HEK293 (cell line): ENCODE measurements around the gene TNFRSF9.

Experiments used
- GFI1B ChIP-seq: fragments of 450-650 bp; formaldehyde crosslinking; IDR thresholded peaks from 2 replicates; pipeline ENCODE4 v1.5.1; 2016; ENCODE audit warnings: missing biosample characterization, missing genetic modification characterization
- KLF9 ChIP-seq: fragments of 450-650 bp; formaldehyde crosslinking; IDR thresholded peaks from 2 replicates; pipeline ENCODE4 v1.5.1; 2016; ENCODE audit warnings: missing biosample characterization, missing genetic modification characterization, low read depth
- MZF1 ChIP-seq: fragments of 450-650 bp; formaldehyde crosslinking; IDR thresholded peaks from 2 replicates; pipeline ENCODE4 v1.5.1; 2017; ENCODE audit warnings: missing biosample characterization, missing genetic modification characterization, borderline replicate concordance
- PRDM10 ChIP-seq: fragments of 450-650 bp; formaldehyde crosslinking; IDR thresholded peaks from 2 replicates; pipeline ENCODE4 v1.5.1; 2016; ENCODE audit warnings: missing biosample characterization, missing genetic modification characterization
- REPIN1 ChIP-seq: fragments of 450-650 bp; formaldehyde crosslinking; IDR thresholded peaks from 2 replicates; pipeline ENCODE4 v1.5.1; 2017; ENCODE audit warnings: missing biosample characterization, missing genetic modification characterization, low read depth
- SALL2 ChIP-seq: fragments of 450-650 bp; formaldehyde crosslinking; IDR thresholded peaks from 2 replicates; pipeline ENCODE4 v1.5.0; 2017; ENCODE audit warnings: missing biosample characterization, mild to moderate bottlenecking, missing genetic modification characterization, borderline replicate concordance
- SETDB1 ChIP-seq: IDR thresholded peaks from one replicate; pipeline ENCODE4 v1.6.1; 2017; ENCODE audit warnings: mild to moderate bottlenecking, low read length, moderate library complexity, mixed read lengths; ENCODE audit not compliant: insufficient read length
- ZBTB10 ChIP-seq: fragments of 450-650 bp; formaldehyde crosslinking; IDR thresholded peaks from 2 replicates; pipeline ENCODE4 v1.5.1; 2016; ENCODE audit warnings: missing biosample characterization, missing genetic modification characterization
- ZEB2 ChIP-seq: fragments of 450-650 bp; formaldehyde crosslinking; IDR thresholded peaks from 2 replicates; pipeline ENCODE4 v1.5.1; 2016; ENCODE audit warnings: missing biosample characterization, missing genetic modification characterization
- ZFP3 ChIP-seq: fragments of 450-650 bp; formaldehyde crosslinking; IDR thresholded peaks from 2 replicates; pipeline ENCODE4 v1.5.1; 2016; ENCODE audit warnings: low read depth, missing biosample characterization, missing genetic modification characterization
- ZNF155 ChIP-seq: fragments of 450-650 bp; formaldehyde crosslinking; IDR thresholded peaks from 2 replicates; pipeline ENCODE4 v1.5.1; 2016; ENCODE audit warnings: missing biosample characterization, missing genetic modification characterization
- ZNF16 ChIP-seq: fragments of 450-650 bp; formaldehyde crosslinking; IDR thresholded peaks from 2 replicates; pipeline ENCODE4 v1.5.1; 2016; ENCODE audit warnings: low read depth, missing biosample characterization, missing genetic modification characterization
- ZNF18 ChIP-seq: fragments of 450-650 bp; formaldehyde crosslinking; IDR thresholded peaks from 2 replicates; pipeline ENCODE4 v1.5.1; 2016; ENCODE audit warnings: missing biosample characterization, missing genetic modification characterization
- ZNF24 ChIP-seq: fragments of 450-650 bp; formaldehyde crosslinking; IDR thresholded peaks from 2 replicates; pipeline ENCODE4 v1.5.1; 2016; ENCODE audit warnings: missing biosample characterization, missing genetic modification characterization
- ZNF280C ChIP-seq: fragments of 450-650 bp; formaldehyde crosslinking; IDR thresholded peaks from 2 replicates; pipeline ENCODE4 v1.5.1; 2016; ENCODE audit warnings: missing biosample characterization, missing genetic modification characterization
- ZNF391 ChIP-seq: fragments of 450-650 bp; formaldehyde crosslinking; IDR thresholded peaks from 2 replicates; pipeline ENCODE4 v1.5.1; 2016; ENCODE audit warnings: low read depth, missing biosample characterization, missing genetic modification characterization, borderline replicate concordance
- ZNF548 ChIP-seq: fragments of 450-650 bp; formaldehyde crosslinking; IDR thresholded peaks from 2 replicates; pipeline ENCODE4 v1.5.1; 2016; ENCODE audit warnings: missing biosample characterization, missing genetic modification characterization
- ZNF555 ChIP-seq: fragments of 450-650 bp; formaldehyde crosslinking; conservative IDR thresholded peaks from 2 replicates; pipeline ENCODE4 v1.5.1; 2017; ENCODE audit warnings: missing biosample characterization, mild to moderate bottlenecking, missing genetic modification characterization, inconsistent platforms
- ZNF670 ChIP-seq: fragments of 450-650 bp; formaldehyde crosslinking; IDR thresholded peaks from 2 replicates; pipeline ENCODE4 v1.5.1; 2016; ENCODE audit warnings: missing biosample characterization, missing genetic modification characterization, low read depth
- ZNF768 ChIP-seq: fragments of 450-650 bp; formaldehyde crosslinking; IDR thresholded peaks from 2 replicates; pipeline ENCODE4 v1.5.1; 2018; ENCODE audit warnings: missing biosample characterization, mild to moderate bottlenecking, missing genetic modification characterization
- ZNF791 ChIP-seq: fragments of 450-650 bp; formaldehyde crosslinking; IDR thresholded peaks from 2 replicates; pipeline ENCODE4 v1.5.1; 2016; ENCODE audit warnings: missing biosample characterization, missing genetic modification characterization
- TF ChIP-seq, protein P1 (sequence below): fragments of 450-650 bp; formaldehyde crosslinking; IDR thresholded peaks from 2 replicates; pipeline ENCODE4 v1.5.1; 2017; ENCODE audit warnings: missing biosample characterization, missing genetic modification characterization
- TF ChIP-seq, protein P2 (sequence below): fragments of 450-650 bp; formaldehyde crosslinking; IDR thresholded peaks from 2 replicates; pipeline ENCODE4 v1.5.1; 2016; ENCODE audit warnings: missing biosample characterization, missing genetic modification characterization

Gene TNFRSF9

GRCh38 chr1:7975212-7975865 lies 34.7 kb upstream of the TNFRSF9 start (continued):
- TF ChIP-seq MZF1 (tag by site-specific recombination) = no peak
- TF ChIP-seq GFI1B (tag by site-specific recombination) = no peak
- no peak for TF ChIP-seq KLF9 (tag by site-specific recombination)
- TF ChIP-seq PRDM10 (tag by site-specific recombination) = no peak
- TF ChIP-seq ZEB2 (tag by site-specific recombination) = no peak
- TF ChIP-seq SALL2 (tag by site-specific recombination) = no peak
- no peak for TF ChIP-seq ZNF768
- TF ChIP-seq ZNF24 (tag by site-specific recombination) = no peak
- no peak for TF ChIP-seq ZNF791 (tag by site-specific recombination)
- TF ChIP-seq SETDB1 = no peak
- no peak for TF ChIP-seq ZNF155 (tag by site-specific recombination)
- no peak for TF ChIP-seq ZNF280C (tag by site-specific recombination)
- TF ChIP-seq ZNF670 = no peak
- TF ChIP-seq ZNF16 = no peak
- TF ChIP-seq, protein P1, sequence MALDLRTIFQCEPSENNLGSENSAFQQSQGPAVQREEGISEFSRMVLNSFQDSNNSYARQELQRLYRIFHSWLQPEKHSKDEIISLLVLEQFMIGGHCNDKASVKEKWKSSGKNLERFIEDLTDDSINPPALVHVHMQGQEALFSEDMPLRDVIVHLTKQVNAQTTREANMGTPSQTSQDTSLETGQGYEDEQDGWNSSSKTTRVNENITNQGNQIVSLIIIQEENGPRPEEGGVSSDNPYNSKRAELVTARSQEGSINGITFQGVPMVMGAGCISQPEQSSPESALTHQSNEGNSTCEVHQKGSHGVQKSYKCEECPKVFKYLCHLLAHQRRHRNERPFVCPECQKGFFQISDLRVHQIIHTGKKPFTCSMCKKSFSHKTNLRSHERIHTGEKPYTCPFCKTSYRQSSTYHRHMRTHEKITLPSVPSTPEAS (tag by site-specific recombination) = no peak
- no peak for TF ChIP-seq ZFP3
- no peak for TF ChIP-seq REPIN1
- TF ChIP-seq ZNF391 (tag by site-specific recombination) = no peak
- no peak for TF ChIP-seq ZBTB10 (tag by site-specific recombination)
- TF ChIP-seq ZNF548 (tag by site-specific recombination) = no peak
- TF ChIP-seq, protein P2, sequence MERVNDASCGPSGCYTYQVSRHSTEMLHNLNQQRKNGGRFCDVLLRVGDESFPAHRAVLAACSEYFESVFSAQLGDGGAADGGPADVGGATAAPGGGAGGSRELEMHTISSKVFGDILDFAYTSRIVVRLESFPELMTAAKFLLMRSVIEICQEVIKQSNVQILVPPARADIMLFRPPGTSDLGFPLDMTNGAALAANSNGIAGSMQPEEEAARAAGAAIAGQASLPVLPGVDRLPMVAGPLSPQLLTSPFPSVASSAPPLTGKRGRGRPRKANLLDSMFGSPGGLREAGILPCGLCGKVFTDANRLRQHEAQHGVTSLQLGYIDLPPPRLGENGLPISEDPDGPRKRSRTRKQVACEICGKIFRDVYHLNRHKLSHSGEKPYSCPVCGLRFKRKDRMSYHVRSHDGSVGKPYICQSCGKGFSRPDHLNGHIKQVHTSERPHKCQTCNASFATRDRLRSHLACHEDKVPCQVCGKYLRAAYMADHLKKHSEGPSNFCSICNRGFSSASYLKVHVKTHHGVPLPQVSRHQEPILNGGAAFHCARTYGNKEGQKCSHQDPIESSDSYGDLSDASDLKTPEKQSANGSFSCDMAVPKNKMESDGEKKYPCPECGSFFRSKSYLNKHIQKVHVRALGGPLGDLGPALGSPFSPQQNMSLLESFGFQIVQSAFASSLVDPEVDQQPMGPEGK = no peak
- no peak for TF ChIP-seq ZNF18 (tag by site-specific recombination)
- no peak for TF ChIP-seq ZNF555 (tag by site-specific recombination)
